ENCODE data around the gene GNAO1.
"Not testable (repeated sequence)": the region's sequence is repeated elsewhere in the genome, so short reads cannot be mapped to it uniquely, and the experiment has no call there.

The GNAO1 gene

GRCh38 chr16:56370185-56370874 lies 179.0 kb downstream of the GNAO1 start:
- no peak for DNase-seq

- no peak for DNase-seq
These were observed 179.8 kb downstream of the GNAO1 start for GRCh38 chr16:56370875-56371659.

DNA sequence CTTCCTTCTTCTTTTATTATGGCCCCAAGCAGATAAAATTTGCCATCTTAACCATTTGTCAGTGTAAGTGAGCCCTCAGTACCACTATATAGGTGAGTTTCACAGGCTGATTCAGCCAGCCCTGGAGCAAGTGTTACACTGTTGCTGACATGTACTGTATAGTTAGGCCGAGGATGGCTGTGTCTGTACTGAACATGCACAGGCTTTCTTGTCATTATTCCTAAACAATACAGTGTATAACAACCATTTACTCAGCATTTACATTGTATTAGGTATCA lies 180.3 kb downstream of the GNAO1 start:
- no peak for DNase-seq

- DNase-seq, result no peak
These were observed 180.8 kb downstream of the GNAO1 start for GRCh38 chr16:56372013-56372634.

- no peak for DNase-seq
These were observed 181.7 kb downstream of the GNAO1 start for GRCh38 chr16:56373003-56373402.

DNA sequence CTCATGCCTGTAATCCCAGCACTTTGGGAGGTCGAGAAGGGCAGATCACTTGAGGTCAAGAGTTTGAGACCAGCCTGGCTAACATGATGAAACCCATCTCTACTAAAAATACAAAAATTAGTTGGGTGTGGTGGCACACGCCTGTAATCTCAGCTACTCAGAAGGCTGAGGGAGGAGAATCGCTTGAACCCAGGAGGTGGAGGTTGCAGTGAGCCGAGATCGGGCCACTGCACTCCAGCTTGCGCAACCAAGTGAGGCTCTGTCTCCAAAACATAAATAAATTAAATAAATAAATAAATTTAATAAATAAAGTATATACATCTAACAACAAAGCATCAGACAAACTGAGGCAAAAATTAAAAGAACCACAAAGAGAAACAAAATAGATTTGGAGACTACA lies 184.5 kb downstream of the GNAO1 start:
- DNase-seq, result not testable (repeated sequence)

DNA sequence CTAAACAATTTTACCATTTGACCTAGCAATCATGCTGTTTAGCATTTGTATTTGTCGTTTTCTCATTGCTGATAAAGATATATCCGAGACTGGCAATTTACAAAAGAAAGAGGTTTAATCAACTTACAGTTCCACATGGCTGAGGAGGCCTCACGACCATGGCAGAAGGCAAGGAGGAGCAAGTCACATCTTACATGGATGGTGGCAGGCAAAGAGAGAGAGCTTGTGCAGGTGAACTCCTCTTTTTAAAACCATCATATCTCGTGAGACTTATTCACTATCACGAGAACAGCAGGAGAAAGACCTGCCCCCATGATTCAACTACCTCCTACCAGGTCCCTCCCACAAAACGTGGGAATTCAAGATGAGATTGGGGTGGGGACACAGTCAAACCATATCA lies 187.8 kb downstream of the GNAO1 start:
- not testable (repeated sequence) for DNase-seq

GRCh38 chr16:56380778-56381485 lies 189.6 kb downstream of the GNAO1 start:
- DNase-seq, result not testable (repeated sequence)

DNA sequence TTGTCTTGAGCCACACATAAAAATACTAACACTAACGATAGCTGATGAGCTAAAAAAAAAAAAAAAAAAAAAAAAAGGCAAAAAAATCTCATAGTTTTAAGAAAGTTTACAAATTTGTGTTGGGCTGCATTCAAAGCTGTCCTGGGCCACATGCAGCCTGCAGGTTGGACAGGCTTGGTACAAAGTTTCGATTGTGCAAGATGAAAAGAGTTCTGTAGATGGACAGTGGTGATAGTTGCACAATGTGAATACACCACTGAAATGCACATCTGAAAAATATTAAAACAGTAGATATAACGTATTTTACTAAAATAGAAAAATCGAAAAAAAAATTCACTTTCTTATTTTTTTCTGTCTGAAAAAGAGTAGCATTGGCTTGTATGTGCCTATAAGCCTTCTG lies 191.2 kb downstream of the GNAO1 start:
- DNase-seq, result no peak

DNA sequence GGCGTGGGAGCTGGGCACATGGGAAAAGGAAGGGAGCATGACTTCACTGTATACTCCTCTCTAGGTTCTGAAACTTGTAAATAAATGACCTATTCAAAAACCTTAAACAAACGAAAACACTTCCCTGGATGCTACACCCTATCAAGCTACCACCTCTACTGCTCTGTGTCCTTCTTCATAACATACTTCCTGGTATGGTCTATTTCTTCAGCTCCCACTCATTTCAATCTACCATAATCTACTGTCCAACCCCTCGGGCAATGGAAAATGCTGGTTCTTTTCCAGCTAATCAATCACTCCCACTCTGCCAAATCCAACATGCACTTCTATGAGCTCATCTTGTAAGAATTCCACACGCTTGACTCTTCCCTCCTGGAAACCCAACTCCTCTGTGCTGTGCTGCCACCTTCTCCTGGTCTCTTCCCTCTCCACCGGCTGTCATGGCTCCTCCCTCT lies 191.6 kb downstream of the GNAO1 start:
- DNase-seq, result no peak

GRCh38 chr16:56384074-56384721 lies 192.9 kb downstream of the GNAO1 start:
- DNase-seq, result no peak

- no peak for DNase-seq
These were observed 196.1 kb downstream of the GNAO1 start for GRCh38 chr16:56387396-56387795.

- DNase-seq, result no peak
These were observed 196.9 kb downstream of the GNAO1 start for GRCh38 chr16:56388209-56388608.

GRCh38 chr16:56389554-56389953 lies 198.3 kb downstream of the GNAO1 start:
- no peak for DNase-seq

GRCh38 chr16:56396724-56397123 lies 205.4 kb downstream of the GNAO1 start:
- not testable (repeated sequence) for DNase-seq

DNA sequence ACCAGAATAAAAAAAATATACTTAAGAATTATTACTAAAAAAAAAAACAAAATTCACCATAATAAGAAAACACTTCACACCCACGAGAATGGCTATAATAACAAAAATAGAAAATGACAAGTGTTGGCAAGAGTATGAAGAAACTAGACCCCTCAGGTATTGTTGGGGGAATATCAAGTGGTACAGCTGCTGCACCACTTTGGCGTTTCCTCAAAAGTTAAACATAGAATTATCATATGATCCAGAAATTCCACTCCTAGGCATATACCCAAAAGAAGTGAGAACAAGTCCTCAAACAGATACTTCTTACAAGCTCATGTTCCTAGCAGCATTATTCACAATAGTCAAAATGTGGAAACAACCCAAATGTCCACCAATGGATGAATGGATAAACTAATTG lies 207.8 kb downstream of the GNAO1 start:
- no peak for DNase-seq

GRCh38 chr16:56399486-56399885 lies 208.2 kb downstream of the GNAO1 start:
- DNase-seq, result no peak

DNA sequence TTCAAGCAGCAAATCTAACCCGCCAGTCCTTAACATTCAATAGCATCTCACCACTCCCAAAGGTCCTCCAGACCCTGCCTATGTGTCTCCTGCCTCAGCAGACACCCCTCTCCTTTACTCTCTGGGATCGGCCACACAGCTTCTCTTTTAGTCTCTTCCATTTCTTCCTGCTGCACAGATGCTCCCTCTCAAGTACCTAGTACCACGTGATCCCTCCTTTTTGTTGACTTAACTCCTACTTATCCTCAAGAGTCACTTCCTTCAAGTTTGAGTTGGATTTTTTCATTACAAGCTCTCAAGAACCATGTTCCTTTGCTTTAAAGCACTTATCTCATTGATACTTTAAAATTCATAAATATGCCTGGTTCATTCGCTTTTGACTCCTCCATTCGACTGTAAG lies 209.2 kb downstream of the GNAO1 start:
- no peak for DNase-seq

DNA sequence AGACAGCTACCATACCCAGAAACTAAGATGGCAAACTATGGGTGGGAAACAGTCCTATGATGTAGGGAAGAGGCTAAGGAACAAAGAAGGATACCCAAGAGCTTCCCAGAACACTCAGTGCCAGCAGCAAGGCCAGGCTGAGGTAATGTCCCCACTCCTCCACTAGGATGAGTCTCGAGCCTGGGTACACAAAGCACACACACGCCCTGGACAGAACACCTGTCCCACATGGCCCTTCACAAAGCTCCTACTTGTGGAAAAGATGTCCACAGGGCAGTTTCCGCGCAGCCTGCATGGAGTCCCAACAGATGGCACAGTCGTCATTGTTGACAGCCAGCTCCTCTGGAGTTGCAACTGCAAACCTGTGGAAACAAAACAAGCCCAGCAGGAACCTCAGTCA lies 210.2 kb downstream of the GNAO1 start:
- no peak for DNase-seq

DNA sequence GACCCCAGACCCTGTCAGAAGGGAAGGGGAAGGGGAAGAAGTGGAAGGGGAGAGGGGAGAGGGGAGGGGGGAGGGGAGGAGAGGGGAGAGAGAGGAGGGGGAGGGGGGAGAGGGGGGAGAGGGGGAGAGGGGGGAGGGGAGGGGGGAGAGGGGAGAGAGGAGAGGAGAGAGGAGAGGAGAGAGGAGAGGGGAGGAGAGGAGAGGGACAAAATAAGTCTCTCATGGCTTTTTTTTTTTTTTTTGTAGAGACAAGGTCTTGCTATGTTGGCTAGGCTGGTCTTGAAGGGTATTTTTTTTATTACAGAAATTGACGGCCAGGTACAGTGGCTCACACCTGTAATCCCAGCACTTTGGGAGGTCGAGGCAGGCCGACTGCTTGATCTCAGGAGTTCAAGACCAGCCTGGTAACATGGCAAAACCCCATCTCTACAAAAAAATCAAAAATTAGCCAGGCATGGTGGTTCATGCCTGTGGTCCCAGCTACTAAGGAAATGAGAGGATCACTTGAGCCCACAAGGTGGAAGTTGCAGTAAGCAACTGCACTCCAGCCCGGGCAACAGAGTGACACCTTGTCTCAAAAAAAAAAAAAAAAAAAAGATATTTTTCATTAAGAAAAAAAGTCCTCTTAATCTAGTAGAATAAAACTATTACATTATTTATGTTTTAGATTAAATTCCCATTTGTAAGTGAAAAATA lies 214.8 kb downstream of the GNAO1 start:
- no peak for DNase-seq
